ENCODE measurements around the gene BARHL2. TPM values are rescaled to one million over a fixed set of nuclear protein-coding genes. Genes with fewer than 3 reads are reported as not detected.

Gene BARHL2
- total and polyA plus RNA-seq, 10 donors, result not detected

DNA sequence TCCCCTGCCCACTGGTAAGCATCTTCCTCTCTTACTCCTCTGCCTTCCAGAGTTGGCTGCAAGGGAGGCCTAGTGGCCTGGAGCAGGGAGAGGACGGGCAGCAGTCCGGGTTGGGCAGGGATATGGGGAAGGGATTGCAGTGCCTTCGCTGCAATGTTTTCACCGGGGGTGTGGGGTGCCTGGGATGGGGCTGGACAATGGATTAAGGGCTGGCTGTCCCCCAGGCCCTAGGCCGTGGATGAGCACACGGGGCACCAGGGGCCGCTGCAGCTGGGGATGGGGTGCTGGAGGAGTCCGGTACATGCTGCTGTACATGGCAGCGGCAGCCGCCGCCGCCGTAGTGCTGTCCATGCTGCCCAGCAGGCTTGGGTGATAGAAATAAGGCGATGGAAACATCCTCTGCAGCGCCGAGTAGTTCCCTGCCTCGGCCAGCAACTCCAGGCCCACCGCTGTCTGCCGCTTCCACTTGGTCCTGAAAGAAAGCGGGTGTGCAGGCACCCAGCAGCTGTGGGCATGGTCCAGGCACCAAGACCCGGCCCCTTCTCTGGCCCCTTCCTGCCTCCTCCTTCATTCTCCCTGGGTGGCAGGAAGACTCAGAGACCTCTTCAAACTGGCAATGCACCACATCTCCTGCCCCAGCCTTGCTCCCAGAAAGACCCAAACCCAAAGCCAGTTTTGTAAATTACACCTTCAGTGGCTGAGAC lies 4.8 kb downstream of the BARHL2 start:
- no peak overlapping the region for H3K27ac ChIP-seq
- H3K4me3 ChIP-seq, result no peak overlapping the region
- H3K4me1 ChIP-seq, result peaks cover 0 to 26% (median 14%) of the 10 kb centered on the region in 6 donors
- peaks cover 14 to 100% (median 96%) of the 10 kb centered on the region in 7 donors for H3K27me3 ChIP-seq (replicated peaks in 1 of 7)
- H3K36me3 ChIP-seq, result no peaks in the 10 kb centered on the region
- TF ChIP-seq POLR2A (IDR thresholded peaks at IDR 0.05) (no peak), CTCF (IDR thresholded peaks at IDR 0.05 in 8 of 11, conservative IDR thresholded peaks at IDR 0.05 in 3 of 11) (no peak), POLR2AphosphoS5 (IDR thresholded peaks at IDR 0.05) (no peak)
- no peak for DNase-seq
- intact Hi-C loops (cut with DNase I; ENCODE audit: low total_unique reads), result no loop called here
- 5 to 14% (median 7%) methylated on average over 12 to 21 of the region's 21 CpGs for WGBS, 5 donors
- peaks cover 0 to 11% (median 0%) of the 10 kb centered on the region in 8 donors for H3K9me3 ChIP-seq

- Histone ChIP-seq H3K4me3 (no peak overlapping the region), H3K9me3 (peaks cover 0 to 5% (median 0%) of the 10 kb centered on the region in 8 donors), H3K4me1 (peaks cover 1 to 26% (median 16%) of the 10 kb centered on the region in 6 donors), H3K27ac (no peak overlapping the region), H3K36me3 (no peaks in the 10 kb centered on the region), H3K27me3 (replicated peaks in 1 of 7) (peaks cover 13 to 100% (median 96%) of the 10 kb centered on the region in 7 donors)
- WGBS, 5 donors, result 3 to 13% (median 8%) methylated on average over 5 of the region's 5 CpGs
- no peak for DNase-seq
- intact Hi-C loops (cut with DNase I; ENCODE audit: low total_unique reads), result no loop called here
- no peak for TF ChIP-seq POLR2A (IDR thresholded peaks at IDR 0.05)
- no peak for TF ChIP-seq CTCF (IDR thresholded peaks at IDR 0.05 in 8 of 11, conservative IDR thresholded peaks at IDR 0.05 in 3 of 11)
- no peak for TF ChIP-seq POLR2AphosphoS5 (IDR thresholded peaks at IDR 0.05)
Measured at GRCh38 chr1:90711696-90712095, 5.4 kb downstream of the BARHL2 start.

- peaks cover 12 to 100% (median 96%) of the 10 kb centered on the region in 7 donors for H3K27me3 ChIP-seq (replicated peaks in 1 of 7)
- no peak for TF ChIP-seq POLR2A (IDR thresholded peaks at IDR 0.05)
- no peak for TF ChIP-seq POLR2AphosphoS5 (IDR thresholded peaks at IDR 0.05)
- no peak for TF ChIP-seq CTCF (IDR thresholded peaks at IDR 0.05 in 8 of 11, conservative IDR thresholded peaks at IDR 0.05 in 3 of 11)
- DNase-seq, result no peak
- H3K27ac ChIP-seq, result no peak overlapping the region
- intact Hi-C loops (cut with DNase I; ENCODE audit: low total_unique reads), result no loop called here
- H3K9me3 ChIP-seq, result no peaks in the 10 kb centered on the region
- 3 to 6% (median 4%) methylated on average over 35 to 41 of the region's 41 CpGs for WGBS, 5 donors
- H3K4me3 ChIP-seq, result peak overlapping the region in 1 of 8 donors; percentile 9
- peaks cover 6 to 28% (median 21%) of the 10 kb centered on the region in 6 donors for H3K4me1 ChIP-seq
- H3K36me3 ChIP-seq, result no peaks in the 10 kb centered on the region
Measured at GRCh38 chr1:90710579-90711536, 6.2 kb downstream of the BARHL2 start.

All from spleen (tissue), 11 donors.